ENCODE data around the gene LRRC4C. TPM values are rescaled to one million over a fixed set of nuclear protein-coding genes. Genes with fewer than 3 reads are reported as not detected.

Gene LRRC4C
- total and polyA plus RNA-seq, 10 of the 15 experiments (the other 5 are each of a cell fraction or from before 2014, with no cell fraction given) = 1.5 TPM; not detected in 9

GRCh38 chr11:40974186-40974795 lies 485.2 kb downstream of the LRRC4C start:
- FAIRE-seq (no peak), ATAC-seq (no peak), DNase-seq (ENCODE audit: low read depth, low spot score) (no peak)
- Histone ChIP-seq H3K9ac (ENCODE audit: control insufficient read depth, insufficient read depth, low read length) (no peak overlapping the region), H3K79me2 (ENCODE audit: control insufficient read depth, insufficient read depth, low read length) (no peaks in the 10 kb centered on the region), H3K4me2 (ENCODE audit: control insufficient read depth, insufficient read depth) (no peak overlapping the region), H3K27ac (ENCODE audit: control insufficient read depth, insufficient read depth) (no peak overlapping the region), H3K27me3 (replicated peaks in 1 of 2; ENCODE audit: control insufficient read depth in 2 of 2, insufficient read depth in 2 of 2, low read length in 1 of 2) (no peaks in the 10 kb centered on the region), H3K9me3 (replicated peaks; ENCODE audit: control insufficient read depth, insufficient read depth, low read length) (no peaks in the 10 kb centered on the region), H4K20me1 (ENCODE audit: control insufficient read depth, insufficient read depth) (no peaks in the 10 kb centered on the region), H3K36me3 (ENCODE audit: control insufficient read depth in 2 of 2, insufficient read depth in 2 of 2, low read length in 1 of 2) (no peaks in the 10 kb centered on the region), H2AFZ (ENCODE audit: control insufficient read depth, low read depth, low read length) (no peak overlapping the region), H3K4me1 (ENCODE audit: control insufficient read depth, insufficient read depth, low read length) (no peaks in the 10 kb centered on the region), H3K4me3 (no peak overlapping the region)
- ChIA-PET SMC1A (ENCODE audit: uncharacterized antibody, unreplicated experiment) (no interaction called here), POLR2A (no interaction called here), RAD21 (ENCODE audit: unreplicated experiment) (no interaction called here), CTCF (no interaction called here)
- no TSS peak for BruUV-seq (replicated peaks)
- no peak for TF ChIP-seq SUPT20H (IDR thresholded peaks at IDR 0.05; ENCODE audit: borderline replicate concordance, control insufficient read depth, low read depth, low read length)
- no peak for TF ChIP-seq ETV6 (conservative IDR thresholded peaks at IDR 0.05 in 1 of 2, IDR thresholded peaks at IDR 0.05 in 1 of 2; ENCODE audit: borderline replicate concordance in 1 of 2, low read depth in 1 of 2)
- no peak for TF ChIP-seq YY1 (IDR thresholded peaks at IDR 0.05; ENCODE audit: low read depth, low read length)
- TF ChIP-seq SKIL (IDR thresholded peaks at IDR 0.05; ENCODE audit: low read depth, poor library complexity, severe bottlenecking) = no peak
- TF ChIP-seq TAF1 (IDR thresholded peaks at IDR 0.05; ENCODE audit: borderline replicate concordance, low read depth, low read length) = no peak
- TF ChIP-seq RCOR1 (conservative IDR thresholded peaks at IDR 0.05; ENCODE audit: low read depth, low read length) = no peak
- TF ChIP-seq HDGF (IDR thresholded peaks at IDR 0.05) = no peak
- no peak for TF ChIP-seq ZNF622 (IDR thresholded peaks at IDR 0.05)
- no peak for TF ChIP-seq BCL11A (IDR thresholded peaks at IDR 0.05; ENCODE audit: low read depth, low read length)
- in situ Hi-C loops (cut with MboI) = no loop called here
- intact Hi-C loops (cut with micrococcal nuclease; ENCODE audit: unreplicated experiment) = no loop called here
- 8% methylated on average over 3 of the region's 3 CpGs for WGBS (ENCODE audit: insufficient coverage, insufficient replicate concordance, low lambda C conversion rate, missing lambda C conversion rate)
